GM12872 (cell line): Measurements from ENCODE around the gene SNTG2.

Source experiments
- TF ChIP-seq, protein P1 (sequence below): IDR thresholded peaks from 3 replicates; pipeline ENCODE4 v1.5.1; 2011; ENCODE audit warnings: low read depth, mild to moderate bottlenecking, low read length, moderate library complexity; ENCODE audit not compliant: insufficient read depth

The SNTG2 gene

GRCh38 chr2:1156059-1156458 lies 205.4 kb downstream of the SNTG2 start:
- TF ChIP-seq, protein P1, sequence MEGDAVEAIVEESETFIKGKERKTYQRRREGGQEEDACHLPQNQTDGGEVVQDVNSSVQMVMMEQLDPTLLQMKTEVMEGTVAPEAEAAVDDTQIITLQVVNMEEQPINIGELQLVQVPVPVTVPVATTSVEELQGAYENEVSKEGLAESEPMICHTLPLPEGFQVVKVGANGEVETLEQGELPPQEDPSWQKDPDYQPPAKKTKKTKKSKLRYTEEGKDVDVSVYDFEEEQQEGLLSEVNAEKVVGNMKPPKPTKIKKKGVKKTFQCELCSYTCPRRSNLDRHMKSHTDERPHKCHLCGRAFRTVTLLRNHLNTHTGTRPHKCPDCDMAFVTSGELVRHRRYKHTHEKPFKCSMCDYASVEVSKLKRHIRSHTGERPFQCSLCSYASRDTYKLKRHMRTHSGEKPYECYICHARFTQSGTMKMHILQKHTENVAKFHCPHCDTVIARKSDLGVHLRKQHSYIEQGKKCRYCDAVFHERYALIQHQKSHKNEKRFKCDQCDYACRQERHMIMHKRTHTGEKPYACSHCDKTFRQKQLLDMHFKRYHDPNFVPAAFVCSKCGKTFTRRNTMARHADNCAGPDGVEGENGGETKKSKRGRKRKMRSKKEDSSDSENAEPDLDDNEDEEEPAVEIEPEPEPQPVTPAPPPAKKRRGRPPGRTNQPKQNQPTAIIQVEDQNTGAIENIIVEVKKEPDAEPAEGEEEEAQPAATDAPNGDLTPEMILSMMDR: no peak

- TF ChIP-seq, protein P1: no peak
These were observed 205.9 kb downstream of the SNTG2 start for GRCh38 chr2:1156531-1156930.

DNA sequence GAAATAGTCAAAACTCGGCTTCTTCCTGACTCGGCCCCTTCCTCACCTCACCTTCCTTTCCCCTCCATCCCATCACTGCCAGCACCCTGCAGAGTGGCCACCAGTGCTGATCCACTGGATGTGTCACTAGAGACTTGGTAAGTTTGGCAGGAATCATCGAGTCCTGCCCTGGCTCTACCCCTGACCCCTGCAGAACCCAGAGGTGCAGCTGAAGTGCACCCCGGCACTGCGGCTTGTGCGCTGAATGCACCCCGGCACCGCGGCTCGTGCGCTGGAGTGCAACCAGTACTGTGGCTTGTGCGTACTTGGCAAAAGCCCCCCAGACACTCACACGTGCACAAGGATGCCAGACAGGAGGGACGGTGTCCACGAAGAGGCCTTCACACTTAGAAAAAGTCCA lies 206.5 kb downstream of the SNTG2 start:
- TF ChIP-seq, protein P1: no peak

GRCh38 chr2:1159013-1159412 lies 208.4 kb downstream of the SNTG2 start:
- TF ChIP-seq, protein P1: no peak

DNA sequence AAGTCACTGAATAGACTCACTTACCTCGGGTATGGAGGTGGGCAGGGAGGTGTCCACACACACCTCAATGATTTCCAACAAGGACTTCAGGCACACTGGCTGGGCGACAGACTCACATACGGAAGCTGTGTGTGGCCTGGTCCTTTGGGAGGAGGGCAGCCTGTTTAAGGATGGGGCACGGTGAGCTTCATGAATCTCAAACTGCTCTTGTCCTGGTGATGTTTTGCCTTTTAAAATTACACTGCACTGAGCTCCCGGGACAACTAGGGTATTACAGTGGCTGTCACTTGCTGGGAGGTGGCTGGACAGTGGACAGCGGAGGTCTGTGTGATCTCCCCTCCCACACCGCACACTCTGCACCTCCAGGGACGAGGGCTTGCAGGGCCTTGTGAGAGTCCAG lies 211.6 kb downstream of the SNTG2 start:
- TF ChIP-seq, protein P1: no peak

DNA sequence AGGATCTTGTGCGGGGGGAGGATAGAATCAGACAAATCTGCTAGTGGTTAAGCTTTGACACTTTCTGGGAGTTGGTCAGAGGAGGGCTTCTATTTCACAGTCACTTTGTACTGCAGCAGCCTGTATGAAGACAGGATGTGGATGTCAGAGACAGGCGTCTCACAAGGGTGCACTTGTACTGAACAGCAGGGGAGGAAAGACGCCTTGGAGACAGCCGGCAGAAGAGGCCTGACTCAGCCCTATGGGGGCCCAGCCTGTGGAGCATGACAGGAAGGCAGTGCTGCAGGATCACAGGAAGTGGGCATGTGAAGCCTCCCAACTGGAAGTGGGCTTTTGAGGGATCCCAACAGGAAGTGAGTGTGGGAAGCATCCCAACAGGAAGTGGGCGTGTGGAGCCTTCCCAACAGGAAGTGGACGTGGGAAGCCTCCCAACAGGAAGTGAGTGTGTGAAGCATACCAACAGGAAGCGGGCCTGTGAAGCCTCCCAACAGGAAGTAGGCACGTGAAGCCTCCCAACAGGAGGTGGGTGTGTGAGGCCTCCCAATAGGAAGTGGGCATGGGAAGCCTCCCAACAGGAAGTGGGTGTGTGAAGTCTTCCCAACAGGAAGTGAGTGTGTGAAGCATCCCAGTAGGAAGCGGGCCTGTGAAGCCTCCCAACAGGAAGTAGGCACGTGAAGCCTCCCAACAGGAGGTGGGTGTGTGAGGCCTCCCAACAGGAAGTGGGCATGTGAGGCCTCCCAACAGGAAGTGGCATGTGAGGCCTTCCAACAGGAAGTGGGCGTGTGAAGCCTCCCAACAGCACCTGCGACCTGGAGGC lies 212.3 kb downstream of the SNTG2 start:
- TF ChIP-seq, protein P1: no peak

- TF ChIP-seq, protein P1: no peak
These were observed 216.3 kb downstream of the SNTG2 start for GRCh38 chr2:1166976-1167375.

- TF ChIP-seq, protein P1: no peak
These were observed 218.2 kb downstream of the SNTG2 start for GRCh38 chr2:1168846-1169245.
